Gastroesophageal sphincter (tissue), 3 donors: Measurements from ENCODE around the gene ANGPTL5.

Source experiments
- POLR2A ChIP-seq, 2 donors: fragments of 450-650 bp; IDR thresholded peaks; one replicate each; pipeline ENCODE4 v1.6.1; 2017; ENCODE audit warnings: antibody characterized with exemption in 2 of 2, mild to moderate bottlenecking in 2 of 2, moderate library complexity in 1 of 2
- POLR2AphosphoS5 ChIP-seq: sonication (generic); formaldehyde crosslinking; IDR thresholded peaks from one replicate; pipeline ENCODE4 v1.6.1; 2017; ENCODE audit warnings: antibody characterized with exemption
- TF ChIP-seq, protein P1 (sequence below), 4 experiments: fragments of 200-600 bp in 2 of 4; fragments of 450-650 bp in 2 of 4; sonication (generic) in 1 of 4; IDR thresholded peaks; one replicate each; pipeline ENCODE4 v1.5.1; 2017 to 2019; ENCODE audit warnings: antibody characterized with exemption in 4 of 4, mild to moderate bottlenecking in 2 of 4, moderate library complexity in 2 of 4

DNA sequence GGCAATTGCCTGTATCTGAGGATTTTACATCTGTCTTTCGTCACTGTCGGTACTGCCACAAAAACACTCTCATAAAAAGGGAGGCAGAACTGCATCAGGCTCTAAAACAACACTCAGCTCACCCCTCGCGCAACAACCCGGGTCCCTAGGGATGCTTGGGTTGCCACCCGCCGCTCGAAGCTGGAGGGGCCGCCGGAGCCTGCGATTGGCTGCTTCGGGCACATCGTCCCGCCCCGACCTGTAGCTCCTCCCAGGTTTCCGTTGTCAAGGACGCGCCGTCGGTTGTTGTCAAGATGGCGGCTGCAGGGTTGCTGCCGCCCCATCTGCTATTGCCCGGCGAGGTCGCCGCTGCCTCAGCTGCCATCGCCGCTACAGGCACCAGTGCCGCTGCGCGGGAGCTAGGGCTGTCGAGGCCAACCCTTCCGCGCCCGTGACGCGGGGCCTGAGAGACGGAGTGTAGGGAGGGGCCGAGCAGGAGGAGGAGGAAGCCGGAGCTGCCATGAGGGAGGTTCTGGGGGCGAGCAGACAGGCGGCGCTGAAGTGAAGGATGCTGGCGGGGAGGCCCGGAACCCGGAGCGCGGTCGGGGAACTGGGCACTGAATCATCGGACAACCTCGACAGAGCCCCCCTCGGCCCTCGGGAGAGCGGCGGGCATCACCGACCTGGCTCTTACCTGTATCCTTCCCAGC is 1.4 kb downstream of the ANGPTL5 start, which contains the start of gene CEP126:
- TF ChIP-seq, protein P1, sequence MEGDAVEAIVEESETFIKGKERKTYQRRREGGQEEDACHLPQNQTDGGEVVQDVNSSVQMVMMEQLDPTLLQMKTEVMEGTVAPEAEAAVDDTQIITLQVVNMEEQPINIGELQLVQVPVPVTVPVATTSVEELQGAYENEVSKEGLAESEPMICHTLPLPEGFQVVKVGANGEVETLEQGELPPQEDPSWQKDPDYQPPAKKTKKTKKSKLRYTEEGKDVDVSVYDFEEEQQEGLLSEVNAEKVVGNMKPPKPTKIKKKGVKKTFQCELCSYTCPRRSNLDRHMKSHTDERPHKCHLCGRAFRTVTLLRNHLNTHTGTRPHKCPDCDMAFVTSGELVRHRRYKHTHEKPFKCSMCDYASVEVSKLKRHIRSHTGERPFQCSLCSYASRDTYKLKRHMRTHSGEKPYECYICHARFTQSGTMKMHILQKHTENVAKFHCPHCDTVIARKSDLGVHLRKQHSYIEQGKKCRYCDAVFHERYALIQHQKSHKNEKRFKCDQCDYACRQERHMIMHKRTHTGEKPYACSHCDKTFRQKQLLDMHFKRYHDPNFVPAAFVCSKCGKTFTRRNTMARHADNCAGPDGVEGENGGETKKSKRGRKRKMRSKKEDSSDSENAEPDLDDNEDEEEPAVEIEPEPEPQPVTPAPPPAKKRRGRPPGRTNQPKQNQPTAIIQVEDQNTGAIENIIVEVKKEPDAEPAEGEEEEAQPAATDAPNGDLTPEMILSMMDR (IDR thresholded peaks at IDR 0.05): peak in 3 of 4 experiments; percentile 24 to 82 (median 54)
- TF ChIP-seq POLR2A (IDR thresholded peaks at IDR 0.05): peak; percentile 30 to 42
- peak; percentile 40 for TF ChIP-seq POLR2AphosphoS5
